Upper lobe of left lung (tissue), 4 donors: ENCODE measurements around the gene TMCC3.

ENCODE experiments used
- EP300 ChIP-seq, 4 donors: sonication (generic); formaldehyde crosslinking; IDR thresholded peaks; one replicate each; pipeline ENCODE4 v1.5.1; 2017; ENCODE audit warnings: antibody characterized with exemption in 4 of 4, control low read depth in 2 of 4
- POLR2A ChIP-seq, 4 donors: fragments of 450-650 bp; IDR thresholded peaks; one replicate each; pipeline ENCODE4 v1.5.1; 2016 to 2017; ENCODE audit warnings: antibody characterized with exemption in 4 of 4, mild to moderate bottlenecking in 2 of 4
- POLR2AphosphoS5 ChIP-seq, 2 donors: sonication (generic); formaldehyde crosslinking; IDR thresholded peaks; one replicate each; pipeline ENCODE4 v1.5.1; 2017; ENCODE audit warnings: antibody characterized with exemption in 2 of 2
- TF ChIP-seq, protein P1 (sequence below), 6 experiments: fragments of 450-650 bp in 4 of 6; fragments of 200-600 bp in 2 of 6; sonication (generic) in 2 of 6; IDR thresholded peaks; one replicate each; pipeline ENCODE4 v1.5.1; 2016 to 2019; ENCODE audit warnings: antibody characterized with exemption in 6 of 6

GRCh38 chr12:94678379-94678778, 28.0 kb upstream of the TMCC3 start:
- TF ChIP-seq POLR2A (IDR thresholded peaks at IDR 0.05), result no peak
- no peak for TF ChIP-seq POLR2AphosphoS5 (IDR thresholded peaks at IDR 0.05)
- TF ChIP-seq, protein P1, sequence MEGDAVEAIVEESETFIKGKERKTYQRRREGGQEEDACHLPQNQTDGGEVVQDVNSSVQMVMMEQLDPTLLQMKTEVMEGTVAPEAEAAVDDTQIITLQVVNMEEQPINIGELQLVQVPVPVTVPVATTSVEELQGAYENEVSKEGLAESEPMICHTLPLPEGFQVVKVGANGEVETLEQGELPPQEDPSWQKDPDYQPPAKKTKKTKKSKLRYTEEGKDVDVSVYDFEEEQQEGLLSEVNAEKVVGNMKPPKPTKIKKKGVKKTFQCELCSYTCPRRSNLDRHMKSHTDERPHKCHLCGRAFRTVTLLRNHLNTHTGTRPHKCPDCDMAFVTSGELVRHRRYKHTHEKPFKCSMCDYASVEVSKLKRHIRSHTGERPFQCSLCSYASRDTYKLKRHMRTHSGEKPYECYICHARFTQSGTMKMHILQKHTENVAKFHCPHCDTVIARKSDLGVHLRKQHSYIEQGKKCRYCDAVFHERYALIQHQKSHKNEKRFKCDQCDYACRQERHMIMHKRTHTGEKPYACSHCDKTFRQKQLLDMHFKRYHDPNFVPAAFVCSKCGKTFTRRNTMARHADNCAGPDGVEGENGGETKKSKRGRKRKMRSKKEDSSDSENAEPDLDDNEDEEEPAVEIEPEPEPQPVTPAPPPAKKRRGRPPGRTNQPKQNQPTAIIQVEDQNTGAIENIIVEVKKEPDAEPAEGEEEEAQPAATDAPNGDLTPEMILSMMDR (IDR thresholded peaks at IDR 0.05), result no peak
- TF ChIP-seq EP300 (IDR thresholded peaks at IDR 0.05), result no peak
